COLO668 (cell line): Measurements from ENCODE around the gene FTO.

Experiments used
- DNase-seq: peaks from one replicate; lab custom pipeline; 2025; ENCODE audit not compliant: unreplicated experiment; lab: John Stamatoyannopoulos, UW

The FTO gene

DNA sequence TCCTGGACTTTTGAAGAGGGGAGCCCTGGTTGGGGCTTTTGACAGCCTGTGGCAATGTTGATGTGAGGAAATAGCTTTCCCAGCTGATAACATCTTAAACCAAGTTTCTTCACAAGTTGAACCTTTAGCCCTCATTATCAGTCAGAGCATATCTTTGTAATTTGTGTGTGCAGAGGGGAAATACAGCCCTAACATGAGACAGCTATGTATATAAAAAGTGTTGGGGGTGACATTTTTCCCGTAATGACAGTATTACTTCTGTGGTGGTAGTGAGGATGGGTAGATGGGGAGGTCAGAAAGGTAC, 221.1 kb downstream of the FTO start:
- DNase-seq = no peak

DNA sequence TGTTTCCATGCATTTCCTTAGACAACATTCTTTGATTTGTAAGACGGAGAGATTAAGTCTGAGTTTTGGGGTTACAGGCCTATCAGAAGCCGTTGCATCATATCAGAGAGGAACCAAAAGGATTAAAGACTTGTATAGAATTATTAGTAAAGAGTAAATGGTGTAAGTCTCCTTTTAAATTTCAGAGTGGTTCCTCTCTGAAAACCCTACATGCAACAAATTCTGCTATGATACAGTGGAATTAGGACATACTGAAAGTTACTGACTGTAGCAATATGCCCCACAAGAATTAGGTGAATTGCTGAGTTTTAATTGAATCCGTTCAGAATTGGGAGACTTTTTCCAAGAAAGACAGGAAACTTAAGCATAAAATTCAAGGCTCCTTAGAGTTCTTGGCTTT, 221.6 kb downstream of the FTO start:
- DNase-seq = no peak

DNA sequence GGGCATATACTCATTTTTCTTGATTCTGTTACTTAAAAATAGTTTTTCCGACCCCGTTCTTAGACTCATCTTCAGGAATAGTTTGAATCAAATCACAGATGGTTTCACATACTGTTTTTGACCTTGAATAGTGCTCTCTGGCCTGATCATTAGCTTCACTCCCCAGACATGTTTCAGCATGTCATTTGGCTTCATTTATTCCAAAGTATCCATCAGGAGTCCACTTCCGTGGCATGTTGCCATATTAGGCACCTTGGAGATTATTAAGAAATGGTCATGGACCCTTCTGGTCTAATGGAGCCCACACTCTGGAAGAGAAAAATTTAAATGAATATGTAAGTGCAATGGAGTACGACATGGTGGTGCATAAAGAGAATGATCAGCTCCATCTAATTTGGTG, 222.3 kb downstream of the FTO start:
- no peak for DNase-seq

DNA sequence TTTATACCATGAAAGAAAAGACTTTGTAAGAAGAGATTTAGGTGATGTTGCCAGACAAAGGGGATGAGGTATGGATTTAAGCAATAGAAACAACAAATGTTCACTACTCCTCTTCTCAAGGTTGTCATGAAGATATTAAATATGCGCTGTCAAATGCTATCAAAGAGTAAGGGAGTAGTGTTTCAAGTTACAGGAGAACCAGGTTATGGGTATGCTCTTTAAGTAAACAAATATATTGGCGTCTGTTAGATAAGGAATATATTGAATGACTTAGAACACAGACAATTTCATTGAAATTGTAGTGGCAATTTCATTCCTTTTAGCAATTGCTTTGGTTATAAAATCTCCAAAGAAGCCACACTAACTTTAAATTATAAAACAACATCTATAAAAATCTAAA, 229.0 kb downstream of the FTO start:
- DNase-seq = no peak

DNA sequence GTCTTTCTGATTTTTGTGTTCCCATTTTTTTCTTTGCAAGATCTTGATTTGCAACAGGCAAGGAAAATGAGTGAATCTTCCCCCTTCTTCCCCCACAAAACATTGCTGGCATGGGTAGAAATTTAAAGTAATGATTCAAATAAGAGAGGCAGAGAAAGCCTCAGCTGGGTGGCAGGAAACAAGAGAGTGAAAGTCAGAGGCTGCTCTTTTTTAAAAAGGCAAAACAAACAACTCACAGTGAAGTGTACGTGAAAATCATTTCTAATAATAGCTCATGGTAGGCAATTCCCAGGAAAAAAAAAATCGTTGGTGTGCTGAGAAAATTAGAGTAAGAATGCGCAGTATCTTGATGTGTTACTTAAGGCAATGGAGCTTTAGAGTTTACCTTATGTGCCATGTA, 229.5 kb downstream of the FTO start:
- no peak for DNase-seq

DNA sequence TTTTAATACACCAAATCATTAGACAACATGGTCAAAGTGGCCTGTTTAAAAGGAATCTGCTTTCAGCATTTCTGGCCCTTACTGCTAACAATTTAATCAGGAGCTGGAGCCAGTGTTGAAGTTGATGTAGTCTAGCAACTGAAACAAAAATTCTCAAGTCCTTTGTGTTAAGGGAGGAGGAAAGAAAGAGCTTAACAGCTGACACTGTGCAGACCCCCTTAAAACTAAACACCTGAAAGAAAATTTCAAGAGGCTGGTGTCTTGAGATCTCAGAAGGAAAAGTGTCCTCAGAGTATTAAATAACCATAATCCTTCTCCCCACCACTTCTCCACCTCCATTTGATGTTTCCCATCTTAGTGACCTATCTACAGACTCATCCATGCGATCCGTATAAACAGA, 232.1 kb downstream of the FTO start:
- DNase-seq = no peak

DNA sequence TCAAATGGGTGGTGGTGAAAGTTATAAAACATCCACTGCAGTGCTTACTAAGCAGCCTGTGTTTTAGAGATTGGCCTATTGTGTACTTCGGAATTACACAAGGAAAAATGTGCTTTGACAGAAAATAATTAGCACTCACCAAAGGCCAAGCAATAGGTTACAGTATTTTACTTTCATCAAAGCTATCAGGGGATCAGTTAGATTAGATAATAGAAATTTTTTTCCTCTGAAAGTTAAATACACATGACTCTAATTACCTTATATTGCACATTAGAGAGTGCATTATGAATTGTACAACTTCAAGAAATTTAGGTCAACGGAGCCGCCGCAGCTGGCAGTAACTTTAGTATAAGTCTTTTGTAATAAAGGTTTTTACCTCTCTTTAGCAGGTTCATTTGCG, 232.6 kb downstream of the FTO start:
- DNase-seq = no peak

DNA sequence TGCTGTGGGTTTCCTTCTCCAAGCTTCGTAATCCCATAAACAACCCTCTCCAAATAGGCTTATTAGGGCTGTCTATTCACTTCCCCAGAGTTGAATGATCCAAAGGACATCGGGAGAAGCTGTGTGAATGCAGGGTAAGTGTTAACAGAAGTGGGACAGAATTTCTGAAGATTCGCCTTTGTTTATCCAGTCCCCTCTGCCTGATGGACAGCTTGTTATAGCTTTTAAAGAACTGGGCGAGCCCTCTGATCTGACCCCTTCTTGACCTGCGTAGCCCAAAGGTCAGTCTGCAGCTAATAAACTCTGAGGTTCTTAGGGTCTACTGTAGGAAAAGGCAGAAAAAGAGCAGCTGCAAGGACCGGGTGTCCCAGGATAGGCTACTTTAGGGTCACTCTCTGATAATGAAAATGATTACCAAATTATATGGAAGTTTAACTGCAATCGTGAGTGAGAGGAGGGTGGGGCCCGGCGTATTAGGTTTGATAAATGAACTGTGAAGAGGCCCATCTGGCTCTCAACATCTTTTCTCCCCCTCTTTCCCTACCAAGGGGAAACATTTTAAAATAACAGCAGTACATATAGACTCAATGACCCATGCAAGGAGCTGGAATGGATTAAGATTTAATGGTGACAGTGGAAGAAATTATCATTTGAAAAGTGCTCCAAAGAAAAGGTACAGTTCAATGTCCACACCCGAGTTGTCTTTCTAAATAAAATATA, 233.4 kb downstream of the FTO start:
- DNase-seq = no peak

DNA sequence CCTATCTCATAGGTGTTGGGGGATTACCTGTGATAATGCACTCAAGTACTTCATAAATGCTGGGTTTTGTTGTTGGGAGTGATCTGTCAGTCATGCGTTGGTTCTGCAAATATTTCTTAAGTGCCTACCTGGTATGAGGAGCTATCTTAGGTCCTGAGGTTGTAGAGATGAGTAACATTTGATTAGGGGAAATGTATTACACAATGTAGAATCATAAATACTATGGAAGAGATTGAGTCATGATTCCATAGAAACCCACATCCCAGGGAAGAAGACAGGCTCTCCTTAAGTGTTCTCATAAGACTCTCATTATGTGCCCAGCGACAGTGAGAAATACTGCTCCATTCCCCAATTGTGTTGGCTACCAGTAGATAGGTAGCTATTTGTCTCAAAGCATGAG, 240.1 kb downstream of the FTO start:
- no peak for DNase-seq

DNA sequence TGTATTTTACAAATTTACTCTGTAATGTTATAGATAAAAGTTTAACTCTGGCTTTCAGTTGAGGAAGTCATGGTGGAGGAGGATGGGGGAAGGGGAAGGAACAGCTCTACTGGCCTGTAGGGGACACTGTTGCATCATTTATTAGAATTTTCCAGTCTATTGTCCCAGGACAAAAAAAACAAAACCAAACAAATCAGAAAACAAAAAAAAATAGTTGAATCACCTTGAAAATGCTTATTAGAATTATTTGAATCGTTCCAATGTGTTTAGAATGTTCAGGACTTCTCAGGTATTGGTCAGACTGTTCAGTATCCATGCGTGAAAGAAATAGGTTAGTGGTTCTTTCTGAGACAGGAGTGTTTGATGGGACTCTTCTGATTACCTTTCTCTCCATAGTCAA, 242.0 kb downstream of the FTO start:
- no peak for DNase-seq

DNA sequence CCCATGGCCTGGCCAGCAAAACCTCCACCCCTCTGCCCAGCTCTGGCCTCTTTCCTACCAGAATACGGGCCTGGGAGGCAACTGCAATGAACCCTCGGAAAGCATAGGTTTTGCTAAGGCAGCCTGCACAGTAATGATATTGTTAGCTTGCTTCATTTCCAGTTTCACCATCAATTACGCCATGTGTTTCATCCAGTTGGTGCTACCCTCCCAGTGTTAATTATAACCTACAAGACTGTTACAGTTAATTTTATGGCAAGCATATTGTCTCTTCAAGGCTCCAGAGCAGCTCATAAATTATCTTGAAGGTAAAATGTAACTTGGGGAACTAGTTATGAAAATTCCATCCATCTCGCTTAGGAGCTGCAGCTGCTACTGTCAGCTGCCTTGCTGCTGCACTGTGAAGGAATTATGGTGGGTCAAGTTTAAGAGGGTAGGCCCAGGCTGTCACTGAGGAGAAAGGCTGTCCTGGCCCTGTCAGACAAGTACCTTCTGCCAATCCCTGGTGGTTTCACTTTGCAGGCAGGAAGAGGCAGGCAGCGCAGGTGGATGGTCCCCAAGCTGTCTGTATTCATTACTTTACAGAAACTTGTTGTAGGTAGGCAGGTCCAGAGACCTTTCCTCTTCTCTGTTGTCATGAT, 242.9 kb downstream of the FTO start:
- DNase-seq = no peak

DNA sequence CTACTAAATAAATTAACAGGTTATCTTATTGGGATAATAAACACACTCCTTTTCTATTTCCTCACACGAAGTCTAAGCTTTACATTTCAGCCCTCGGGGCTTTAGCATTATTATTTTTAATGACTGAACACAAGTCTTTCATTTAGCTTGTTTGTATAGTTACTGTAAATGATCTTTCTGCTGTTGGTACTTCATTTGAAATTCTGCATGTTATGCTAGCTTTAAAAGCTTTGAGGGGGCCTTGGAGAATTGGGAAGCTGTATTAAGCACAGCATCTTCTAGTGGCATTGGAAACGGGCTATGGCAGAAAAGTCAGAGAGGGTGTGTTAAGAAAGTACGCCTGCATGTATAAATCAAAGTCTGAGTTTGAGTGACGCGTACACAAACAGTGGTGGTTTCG, 243.7 kb downstream of the FTO start:
- no peak for DNase-seq

DNA sequence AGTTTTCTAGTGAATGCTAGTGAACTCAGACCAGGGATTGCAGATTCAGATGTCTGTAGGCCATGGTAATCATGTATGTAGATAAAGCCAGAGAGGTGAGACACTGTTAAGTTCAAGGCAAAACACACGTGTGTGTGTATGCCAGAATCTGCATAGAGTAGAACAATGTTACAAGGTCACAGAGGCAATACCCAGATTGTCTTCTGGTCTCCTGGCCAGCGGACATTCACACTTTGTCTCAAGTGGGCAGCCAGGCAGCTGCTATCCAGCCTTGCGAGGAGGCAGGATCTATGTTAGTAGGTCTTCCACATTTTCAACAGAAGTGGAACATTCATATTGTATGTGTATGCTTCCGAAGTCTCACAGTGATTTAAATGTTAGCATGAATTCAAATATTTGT, 244.4 kb downstream of the FTO start:
- no peak for DNase-seq

DNA sequence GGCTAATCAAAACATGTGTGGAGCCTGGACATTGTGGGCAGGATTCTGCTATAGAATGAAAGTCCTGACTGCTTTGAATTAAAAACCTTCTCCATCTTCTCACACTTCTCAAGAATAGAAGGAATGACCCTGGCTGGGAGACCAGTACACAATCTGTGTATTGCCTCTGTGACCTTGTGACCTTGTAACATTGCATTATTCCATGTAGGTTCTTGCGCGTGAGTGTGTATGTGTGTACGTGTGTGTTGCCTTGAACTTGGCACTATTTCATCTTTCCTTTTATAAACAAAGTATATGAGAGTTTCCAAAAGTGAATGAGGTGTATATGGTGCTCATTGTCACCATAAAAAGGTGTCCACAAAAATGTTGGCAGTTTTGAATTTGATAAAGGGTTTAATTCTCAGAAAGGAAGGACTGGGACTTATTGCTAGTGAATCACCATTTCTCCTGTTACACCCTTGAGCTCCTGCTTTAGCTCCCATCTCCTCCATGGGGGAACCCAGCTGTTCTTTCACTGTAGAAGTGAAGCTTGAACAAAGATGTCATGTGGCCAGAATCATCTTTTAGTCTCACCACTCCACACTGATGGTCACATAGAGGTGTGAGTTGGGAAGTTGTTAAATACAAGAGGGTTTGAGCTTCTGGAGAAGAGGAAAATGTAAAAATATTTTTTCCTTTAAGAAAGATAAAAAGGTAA, 244.9 kb downstream of the FTO start:
- no peak for DNase-seq

DNA sequence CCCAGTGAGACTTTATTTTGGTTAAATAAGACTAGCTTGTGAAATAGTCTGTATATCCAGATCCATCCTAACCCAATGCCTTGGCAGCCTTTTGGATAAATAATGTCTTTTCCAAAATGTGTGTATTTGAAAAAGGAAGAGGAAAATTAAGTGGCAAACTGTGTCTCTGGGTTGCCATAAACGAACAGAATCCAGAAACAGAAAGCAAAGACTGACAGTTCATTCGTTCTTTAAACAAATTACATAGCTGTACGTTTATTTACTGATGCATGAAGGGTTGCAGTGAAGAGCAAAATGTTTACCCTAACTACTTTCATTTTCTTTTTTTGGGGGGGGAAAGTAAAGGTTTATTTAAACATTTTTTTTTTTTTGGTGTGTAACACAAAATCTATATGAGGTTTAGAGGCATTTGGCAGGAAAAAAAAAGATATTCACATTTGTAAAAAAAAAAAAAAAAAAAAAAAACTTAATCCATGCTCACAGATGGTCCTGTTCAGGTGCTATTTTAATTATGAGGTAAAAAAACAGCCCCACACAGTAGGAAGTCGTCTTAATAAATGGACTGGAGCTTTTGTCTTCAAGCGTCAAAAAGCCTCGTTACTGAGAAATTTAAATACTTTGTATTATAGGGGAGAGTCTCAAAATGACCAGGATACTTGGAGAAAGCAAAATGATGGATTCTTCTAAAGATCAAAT, 245.9 kb downstream of the FTO start:
- no peak for DNase-seq

DNA sequence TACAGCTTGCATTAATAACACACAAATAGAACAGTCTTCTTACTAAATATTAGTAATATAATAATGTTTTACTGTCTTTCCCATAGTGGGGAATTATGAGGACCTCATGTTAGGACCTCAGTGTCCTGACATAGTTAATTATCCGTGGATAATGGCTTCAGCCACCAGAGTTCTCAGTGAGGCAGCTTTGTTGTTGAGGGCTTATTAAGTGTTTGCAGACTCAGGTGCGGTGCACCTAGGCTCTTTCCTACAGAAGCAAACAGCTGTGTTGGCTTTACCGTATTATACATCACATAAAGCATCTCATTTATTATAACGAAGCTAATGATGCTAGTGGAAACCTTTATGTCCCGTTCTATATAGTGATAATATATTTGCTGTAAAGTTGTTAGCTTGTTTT, 246.7 kb downstream of the FTO start:
- DNase-seq = peak; percentile 56

DNA sequence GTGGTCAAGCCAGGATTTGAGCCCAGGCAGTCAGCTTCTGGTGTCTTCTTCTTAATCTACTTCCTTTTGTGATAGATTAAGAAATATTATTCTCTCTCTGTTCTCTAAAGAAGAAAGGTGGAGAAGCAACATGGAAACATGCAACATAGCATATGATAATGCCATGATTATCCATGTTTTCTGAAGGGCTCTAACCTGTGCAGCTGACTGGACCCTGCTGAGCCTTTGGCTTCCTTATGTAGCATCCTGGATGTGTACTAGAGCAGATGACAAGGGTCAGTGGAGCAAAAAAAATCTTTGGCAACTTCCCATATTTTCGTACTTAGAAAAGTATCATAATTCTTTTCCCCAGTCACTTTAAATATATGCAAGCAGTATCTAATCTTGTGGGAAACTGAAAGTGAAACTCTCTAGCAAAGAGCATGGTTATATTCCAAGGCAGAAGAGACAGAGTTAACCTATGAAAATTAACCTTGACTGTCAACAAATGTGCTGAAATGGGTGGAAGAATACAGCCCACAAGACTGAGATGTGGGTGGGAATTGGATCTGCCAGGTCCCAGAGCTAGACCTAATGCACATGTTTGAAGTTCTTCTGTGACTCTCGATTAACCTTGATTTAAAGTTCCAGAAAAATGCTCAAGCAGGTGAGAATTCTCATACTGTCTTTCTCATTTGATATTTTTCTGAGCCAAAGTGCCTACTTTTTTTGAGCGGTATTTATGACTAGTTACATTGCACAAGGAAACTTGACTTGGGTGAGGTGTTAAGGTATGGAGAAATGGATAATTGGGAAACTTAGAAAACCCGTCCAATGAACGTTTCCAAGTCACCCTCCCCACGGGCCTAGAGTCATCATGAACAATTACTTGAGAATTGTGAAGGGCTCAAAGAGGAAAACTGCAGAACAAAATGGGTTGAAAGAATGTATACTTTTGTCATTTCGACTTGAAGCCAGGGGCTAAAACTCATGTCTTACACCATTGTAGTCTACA, 248.6 kb downstream of the FTO start:
- DNase-seq = no peak

DNA sequence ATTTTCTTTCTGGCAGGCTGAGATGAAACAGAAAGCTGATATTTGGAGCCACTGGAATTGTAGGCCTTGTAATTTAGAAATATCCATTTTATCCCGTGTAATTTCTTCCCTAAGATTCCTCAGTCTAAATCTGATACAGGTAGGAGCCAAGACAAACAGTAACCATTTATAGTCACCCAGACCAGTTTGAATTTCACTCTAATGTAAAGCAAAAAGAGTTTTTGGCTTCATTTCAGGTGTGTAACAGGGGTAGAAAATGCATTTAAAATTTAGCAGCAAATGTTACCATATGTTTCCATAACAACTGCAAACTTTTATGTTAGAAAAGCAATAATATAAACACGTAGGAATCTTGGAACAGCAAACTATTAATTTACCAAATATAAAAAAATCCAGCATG, 249.4 kb downstream of the FTO start:
- DNase-seq = no peak

DNA sequence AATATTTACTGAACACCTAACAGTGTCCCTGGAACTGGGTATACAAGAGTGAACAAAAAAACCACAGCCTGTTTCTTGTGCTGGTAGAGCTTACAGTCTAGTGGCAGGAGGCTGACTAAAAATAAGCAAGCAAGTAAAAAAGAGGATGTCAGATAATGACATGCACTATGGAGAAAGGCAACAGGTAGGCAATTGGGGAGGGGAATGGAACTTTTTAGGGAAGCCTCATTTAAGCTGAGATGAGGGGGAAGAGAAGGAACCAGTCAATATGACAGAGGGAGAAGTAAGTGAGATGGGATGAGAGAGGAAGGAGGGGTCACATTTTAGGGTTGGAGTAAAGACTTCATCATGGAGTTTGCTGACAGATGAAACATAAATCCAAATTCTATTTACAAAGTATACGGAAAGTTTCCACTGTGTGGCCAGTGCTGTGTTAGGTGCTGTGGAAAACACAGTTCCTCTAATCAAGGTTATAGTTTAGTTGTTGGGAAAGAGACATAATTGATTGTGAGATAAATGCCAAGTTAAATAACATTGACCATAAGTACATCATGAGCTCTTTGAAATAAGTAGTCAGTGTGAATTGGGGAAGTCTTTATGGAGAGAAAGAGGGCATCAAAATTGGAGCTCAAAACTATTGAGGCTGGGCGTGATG, 251.4 kb downstream of the FTO start:
- DNase-seq = no peak

DNA sequence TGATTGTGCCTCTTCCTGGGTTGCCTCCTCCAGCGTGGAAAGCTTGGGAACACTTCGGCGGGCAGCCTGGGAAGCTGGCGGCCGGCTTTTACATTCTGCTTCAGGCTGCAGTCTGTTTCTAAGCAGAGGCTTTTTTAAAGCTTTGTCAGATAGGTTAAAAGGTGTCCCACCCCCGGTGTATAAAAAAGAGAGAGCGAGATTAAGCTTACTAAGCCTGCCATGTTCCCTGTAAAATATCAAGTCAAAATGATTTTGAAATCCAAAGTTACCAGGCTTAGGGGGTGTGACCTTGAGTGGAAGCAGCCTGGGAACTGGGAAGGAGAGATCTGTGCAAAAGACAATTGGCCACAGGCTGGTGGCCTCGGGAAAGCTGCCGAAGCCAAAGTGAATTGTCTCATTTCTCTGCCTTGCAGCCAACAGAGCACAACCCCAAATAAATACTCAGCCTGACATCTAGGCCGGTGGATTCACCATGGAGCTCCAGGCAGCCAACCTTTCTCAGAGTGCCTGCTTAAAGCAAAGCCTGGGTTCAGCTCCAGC, 254.5 kb downstream of the FTO start:
- DNase-seq = no peak
